Prostate gland (tissue), 2 donors: ENCODE results near the gene OAS3.

Source experiments
- CTCF ChIP-seq, 4 experiments: fragments of 200-600 bp in 2 of 4; fragments of 450-650 bp in 2 of 4; sonication (generic) in 2 of 4; IDR thresholded peaks; 1 replicate in 3 of 4; 2 replicates in 1 of 4; pipeline ENCODE4 v1.5.1; 2016 to 2019; ENCODE audit warnings: antibody characterized with exemption in 4 of 4, mild to moderate bottlenecking in 2 of 4, moderate library complexity in 2 of 4
- POLR2A ChIP-seq: fragments of 450-650 bp; IDR thresholded peaks from one replicate; pipeline ENCODE4 v1.6.1; 2016; ENCODE audit warnings: antibody characterized with exemption, mild to moderate bottlenecking

- TF ChIP-seq CTCF (IDR thresholded peaks at IDR 0.05) (no peak), POLR2A (no peak)
Measured at GRCh38 chr12:112969547-112970306, 31.5 kb downstream of the OAS3 start.
